C1 segment of cervical spinal cord (tissue), 14 donors: Measurements from ENCODE around the gene ZNF536.

Experiments used
- DNase-seq, 14 donors: peaks; one replicate each; lab custom pipeline; 2025; lab: John Stamatoyannopoulos, UW

The ZNF536 gene

GRCh38 chr19:30523791-30524190 lies 151.6 kb downstream of the ZNF536 start:
- DNase-seq = no peak

- DNase-seq = no peak
Measured at GRCh38 chr19:30525383-30525782, 153.2 kb downstream of the ZNF536 start.

- DNase-seq = no peak
Measured at GRCh38 chr19:30528919-30529318, 156.7 kb downstream of the ZNF536 start.

- DNase-seq = no peak
Measured at GRCh38 chr19:30529876-30530275, 157.7 kb downstream of the ZNF536 start.

- no peak for DNase-seq
Measured at GRCh38 chr19:30530751-30531150, 158.6 kb downstream of the ZNF536 start.

GRCh38 chr19:30535011-30535410 lies 162.8 kb downstream of the ZNF536 start:
- no peak for DNase-seq

GRCh38 chr19:30536975-30537374 lies 164.8 kb downstream of the ZNF536 start:
- DNase-seq = no peak

GRCh38 chr19:30539315-30539714 lies 167.1 kb downstream of the ZNF536 start:
- no peak for DNase-seq

- no peak for DNase-seq
Measured at GRCh38 chr19:30539981-30540380, 167.8 kb downstream of the ZNF536 start.

- DNase-seq = no peak
Measured at GRCh38 chr19:30540761-30541160, 168.6 kb downstream of the ZNF536 start.

- no peak for DNase-seq
Measured at GRCh38 chr19:30541575-30541974, 169.4 kb downstream of the ZNF536 start.

- no peak for DNase-seq
Measured at GRCh38 chr19:30543243-30543945, 171.2 kb downstream of the ZNF536 start.

GRCh38 chr19:30545752-30546151 lies 173.6 kb downstream of the ZNF536 start:
- DNase-seq = no peak

- DNase-seq = peak in 1 of 14 donors; percentile 13
Measured at GRCh38 chr19:30546332-30546731, 174.1 kb downstream of the ZNF536 start.

GRCh38 chr19:30547246-30547645 lies 175.1 kb downstream of the ZNF536 start:
- DNase-seq = no peak

GRCh38 chr19:30549151-30549550 lies 177.0 kb downstream of the ZNF536 start:
- DNase-seq = no peak

GRCh38 chr19:30551271-30551670 lies 179.1 kb downstream of the ZNF536 start:
- no peak for DNase-seq

- no peak for DNase-seq
Measured at GRCh38 chr19:30552593-30552992, 180.4 kb downstream of the ZNF536 start.

- no peak for DNase-seq
Measured at GRCh38 chr19:30555075-30555790, 183.0 kb downstream of the ZNF536 start.

GRCh38 chr19:30555791-30556110 lies 183.6 kb downstream of the ZNF536 start:
- DNase-seq = no peak

GRCh38 chr19:30556230-30556711 lies 184.1 kb downstream of the ZNF536 start:
- DNase-seq = peak in 10 of 14 donors; percentile 19 to 58 (median 40)

GRCh38 chr19:30557212-30557611 lies 185.0 kb downstream of the ZNF536 start:
- no peak for DNase-seq

- DNase-seq = no peak
Measured at GRCh38 chr19:30557927-30558557, 185.9 kb downstream of the ZNF536 start.
